ENCODE data around the gene TTC21A. TPM values are rescaled to one million over a fixed set of nuclear protein-coding genes. Genes with fewer than 3 reads are reported as not detected.
A peak's percentile ranks its signal among the peaks of the same experiment; 100 is the strongest.

TTC21A gene, protein sequence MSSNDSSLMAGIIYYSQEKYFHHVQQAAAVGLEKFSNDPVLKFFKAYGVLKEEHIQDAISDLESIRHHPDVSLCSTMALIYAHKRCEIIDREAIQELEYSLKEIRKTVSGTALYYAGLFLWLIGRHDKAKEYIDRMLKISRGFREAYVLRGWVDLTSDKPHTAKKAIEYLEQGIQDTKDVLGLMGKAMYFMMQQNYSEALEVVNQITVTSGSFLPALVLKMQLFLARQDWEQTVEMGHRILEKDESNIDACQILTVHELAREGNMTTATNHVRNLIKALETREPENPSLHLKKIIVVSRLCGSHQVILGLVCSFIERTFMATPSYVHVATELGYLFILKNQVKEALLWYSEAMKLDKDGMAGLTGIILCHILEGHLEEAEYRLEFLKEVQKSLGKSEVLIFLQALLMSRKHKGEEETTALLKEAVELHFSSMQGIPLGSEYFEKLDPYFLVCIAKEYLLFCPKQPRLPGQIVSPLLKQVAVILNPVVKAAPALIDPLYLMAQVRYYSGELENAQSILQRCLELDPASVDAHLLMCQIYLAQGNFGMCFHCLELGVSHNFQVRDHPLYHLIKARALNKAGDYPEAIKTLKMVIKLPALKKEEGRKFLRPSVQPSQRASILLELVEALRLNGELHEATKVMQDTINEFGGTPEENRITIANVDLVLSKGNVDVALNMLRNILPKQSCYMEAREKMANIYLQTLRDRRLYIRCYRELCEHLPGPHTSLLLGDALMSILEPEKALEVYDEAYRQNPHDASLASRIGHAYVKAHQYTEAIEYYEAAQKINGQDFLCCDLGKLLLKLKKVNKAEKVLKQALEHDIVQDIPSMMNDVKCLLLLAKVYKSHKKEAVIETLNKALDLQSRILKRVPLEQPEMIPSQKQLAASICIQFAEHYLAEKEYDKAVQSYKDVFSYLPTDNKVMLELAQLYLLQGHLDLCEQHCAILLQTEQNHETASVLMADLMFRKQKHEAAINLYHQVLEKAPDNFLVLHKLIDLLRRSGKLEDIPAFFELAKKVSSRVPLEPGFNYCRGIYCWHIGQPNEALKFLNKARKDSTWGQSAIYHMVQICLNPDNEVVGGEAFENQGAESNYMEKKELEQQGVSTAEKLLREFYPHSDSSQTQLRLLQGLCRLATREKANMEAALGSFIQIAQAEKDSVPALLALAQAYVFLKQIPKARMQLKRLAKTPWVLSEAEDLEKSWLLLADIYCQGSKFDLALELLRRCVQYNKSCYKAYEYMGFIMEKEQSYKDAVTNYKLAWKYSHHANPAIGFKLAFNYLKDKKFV (N-terminal part only)
- total RNA-seq (2021; ENCODE audit: unreplicated experiment) (5.6 TPM), Bru-seq, nascent RNA (percentile 40 among the genes with signal in this experiment), BruChase-seq, experiment 1, labeled RNA remaining after a 6-hour chase (percentile 38 among the genes with signal in this experiment), BruChase-seq, experiment 2, labeled RNA remaining after a 2-hour chase (percentile 45 among the genes with signal in this experiment)
- polyA plus RNA-seq (2012) = 2.1 TPM in 2 replicates
- long read RNA-seq, partial matches to known transcripts = 1 of 1 reads
- long read RNA-seq, other reads (novel, unspliced or antisense) = 0 of 1 reads

DNA sequence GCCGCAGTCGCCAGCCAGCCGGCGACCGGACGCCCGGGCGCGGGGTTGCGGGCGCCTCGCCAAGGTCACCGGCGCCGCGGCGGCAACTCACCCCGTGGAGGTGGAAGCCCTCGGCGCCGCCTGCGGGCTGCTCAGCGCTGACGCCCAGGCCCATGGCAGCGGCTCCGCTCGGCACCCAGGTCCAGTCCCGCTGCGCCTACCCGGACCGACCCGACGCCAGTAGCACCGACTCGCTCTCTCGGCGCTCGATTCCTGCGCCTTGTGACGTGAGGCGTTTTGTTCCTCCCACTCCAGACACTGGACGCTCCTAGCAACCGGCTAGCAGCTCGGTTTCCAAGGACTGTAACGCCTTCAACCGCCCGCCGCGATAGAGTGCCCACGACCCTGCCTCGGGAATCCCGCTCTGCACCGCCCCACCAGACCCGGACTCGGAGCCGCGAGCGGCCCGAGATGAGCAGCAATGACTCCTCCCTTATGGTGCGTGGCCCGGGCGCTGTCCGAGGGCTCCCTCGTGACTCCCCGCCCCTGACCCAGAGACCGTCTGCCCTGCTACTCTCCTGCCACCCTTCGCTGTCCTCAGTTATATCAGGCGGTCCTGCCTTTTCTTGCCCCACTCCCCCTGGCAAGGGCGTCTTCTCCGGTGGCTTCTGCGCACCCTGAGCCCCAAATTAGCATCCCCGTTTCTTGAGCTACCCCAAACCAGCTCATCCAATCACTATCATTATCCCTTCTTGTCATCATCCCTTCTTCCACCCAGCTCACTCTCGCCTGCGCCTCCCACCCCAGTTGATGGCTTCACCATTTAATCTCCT is at the start of gene TTC21A, which contains the start of gene GORASP1:
TTC21A (plus strand) TSS at position 293 of the 812 bp plus-strand sequence; CDS start at position 451, 158 bp downstream.
GORASP1 (minus strand) TSS at position 240 of the 812 bp plus-strand sequence; CDS start at position 154, 86 bp downstream.
- H3K4me3 ChIP-seq (replicated peaks in 1 of 2; ENCODE audit: low read depth in 1 of 2, low read length in 2 of 2) = peak within 1 kb of the TSS; percentile 87 to 96
- peak within 1 kb of the TSS; percentile 79 for H3K27ac ChIP-seq (ENCODE audit: low read depth, low read length)
- RAD21 ChIA-PET (ENCODE audit: low non-redundant PET in 1 of 2, low total read pairs in 2 of 2, uncharacterized antibody in 2 of 2, unreplicated experiment in 2 of 2) = interaction anchor here in 1 of 2 experiments (1.4 kb wide), 1 partner anchor 181 kb away, joined by 4 read pairs; no protein-coding TSS in a partner anchor
- TF ChIP-seq ZFX (IDR thresholded peaks at IDR 0.05) (peak; percentile 90), EZH2phosphoT487 (IDR thresholded peaks at IDR 0.05; ENCODE audit: borderline replicate concordance) (no peak), YY1 (IDR thresholded peaks at IDR 0.05; ENCODE audit: extremely low read depth, insufficient replicate concordance, low read depth, low read length) (no peak), FOSL1 (IDR thresholded peaks at IDR 0.05; ENCODE audit: low read depth) (no peak), CEBPB (IDR thresholded peaks at IDR 0.05; ENCODE audit: low read depth) (no peak), EZH2 (IDR thresholded peaks at IDR 0.05) (no peak), TCF7L2 (IDR thresholded peaks at IDR 0.05; ENCODE audit: borderline replicate concordance, extremely low read depth, insufficient read depth, insufficient read length) (no peak), POLR2AphosphoS5 (IDR thresholded peaks at IDR 0.05; ENCODE audit: low read depth, low read length) (peak; percentile 86), ZNF274 (IDR thresholded peaks at IDR 0.05; ENCODE audit: low read depth, low read length) (no peak), RAD21 (IDR thresholded peaks at IDR 0.05; ENCODE audit: low read depth) (no peak), CBX3 (IDR thresholded peaks at IDR 0.05; ENCODE audit: low read depth) (no peak)
- TF ChIP-seq, protein P1, sequence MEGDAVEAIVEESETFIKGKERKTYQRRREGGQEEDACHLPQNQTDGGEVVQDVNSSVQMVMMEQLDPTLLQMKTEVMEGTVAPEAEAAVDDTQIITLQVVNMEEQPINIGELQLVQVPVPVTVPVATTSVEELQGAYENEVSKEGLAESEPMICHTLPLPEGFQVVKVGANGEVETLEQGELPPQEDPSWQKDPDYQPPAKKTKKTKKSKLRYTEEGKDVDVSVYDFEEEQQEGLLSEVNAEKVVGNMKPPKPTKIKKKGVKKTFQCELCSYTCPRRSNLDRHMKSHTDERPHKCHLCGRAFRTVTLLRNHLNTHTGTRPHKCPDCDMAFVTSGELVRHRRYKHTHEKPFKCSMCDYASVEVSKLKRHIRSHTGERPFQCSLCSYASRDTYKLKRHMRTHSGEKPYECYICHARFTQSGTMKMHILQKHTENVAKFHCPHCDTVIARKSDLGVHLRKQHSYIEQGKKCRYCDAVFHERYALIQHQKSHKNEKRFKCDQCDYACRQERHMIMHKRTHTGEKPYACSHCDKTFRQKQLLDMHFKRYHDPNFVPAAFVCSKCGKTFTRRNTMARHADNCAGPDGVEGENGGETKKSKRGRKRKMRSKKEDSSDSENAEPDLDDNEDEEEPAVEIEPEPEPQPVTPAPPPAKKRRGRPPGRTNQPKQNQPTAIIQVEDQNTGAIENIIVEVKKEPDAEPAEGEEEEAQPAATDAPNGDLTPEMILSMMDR (IDR thresholded peaks at IDR 0.05 in 2 of 3, conservative IDR thresholded peaks at IDR 0.05 in 1 of 3; ENCODE audit: borderline replicate concordance in 1 of 3, insufficient read depth in 1 of 3, low read depth in 2 of 3, low read length in 2 of 3) = no peak
- TF ChIP-seq, protein P2, sequence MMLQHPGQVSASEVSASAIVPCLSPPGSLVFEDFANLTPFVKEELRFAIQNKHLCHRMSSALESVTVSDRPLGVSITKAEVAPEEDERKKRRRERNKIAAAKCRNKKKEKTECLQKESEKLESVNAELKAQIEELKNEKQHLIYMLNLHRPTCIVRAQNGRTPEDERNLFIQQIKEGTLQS (IDR thresholded peaks at IDR 0.05) = no peak
- TF ChIP-seq, protein P3, sequence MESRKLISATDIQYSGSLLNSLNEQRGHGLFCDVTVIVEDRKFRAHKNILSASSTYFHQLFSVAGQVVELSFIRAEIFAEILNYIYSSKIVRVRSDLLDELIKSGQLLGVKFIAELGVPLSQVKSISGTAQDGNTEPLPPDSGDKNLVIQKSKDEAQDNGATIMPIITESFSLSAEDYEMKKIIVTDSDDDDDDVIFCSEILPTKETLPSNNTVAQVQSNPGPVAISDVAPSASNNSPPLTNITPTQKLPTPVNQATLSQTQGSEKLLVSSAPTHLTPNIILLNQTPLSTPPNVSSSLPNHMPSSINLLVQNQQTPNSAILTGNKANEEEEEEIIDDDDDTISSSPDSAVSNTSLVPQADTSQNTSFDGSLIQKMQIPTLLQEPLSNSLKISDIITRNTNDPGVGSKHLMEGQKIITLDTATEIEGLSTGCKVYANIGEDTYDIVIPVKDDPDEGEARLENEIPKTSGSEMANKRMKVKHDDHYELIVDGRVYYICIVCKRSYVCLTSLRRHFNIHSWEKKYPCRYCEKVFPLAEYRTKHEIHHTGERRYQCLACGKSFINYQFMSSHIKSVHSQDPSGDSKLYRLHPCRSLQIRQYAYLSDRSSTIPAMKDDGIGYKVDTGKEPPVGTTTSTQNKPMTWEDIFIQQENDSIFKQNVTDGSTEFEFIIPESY (IDR thresholded peaks at IDR 0.05; ENCODE audit: extremely low read depth, insufficient replicate concordance, low read length) = peak; percentile 24

More for the DNA sequence above, at the start of gene TTC21A, which contains the start of gene GORASP1:
- peak within 1 kb of the TSS; percentile 77 for H2AFZ ChIP-seq (ENCODE audit: low read depth, low read length, poor library complexity, severe bottlenecking)
- H3K4me1 ChIP-seq (ENCODE audit: control insufficient read depth in 1 of 2, insufficient read depth in 2 of 2, low read length in 2 of 2) = peaks cover 16 to 23% of the 10 kb centered on the region in 2 experiments
- DNase-seq (ENCODE audit: low read depth, low spot score) = peak; percentile 65
- no TSS peak for BruUV-seq (replicated peaks)
- ChIA-PET POLR2A (interaction anchor here (1.1 kb wide), 1 partner anchor 70 kb away, joined by 7 read pairs; no protein-coding TSS in a partner anchor), CTCF (interaction anchor here (1.5 to 1.8 kb wide), 3 partner anchors 18 to 183 kb away, joined by 6 to 12 read pairs (median 7); no protein-coding TSS in a partner anchor)
- H3K27me3 ChIP-seq (ENCODE audit: insufficient read depth, low read length) = no peaks in the 10 kb centered on the region
- ATAC-seq = peak; percentile 84
- H3K9me2 ChIP-seq (ENCODE audit: insufficient read depth) = no peaks in the 10 kb centered on the region
- peak within 1 kb of the TSS; percentile 87 for H3K9ac ChIP-seq (ENCODE audit: low read length)
- H4K20me1 ChIP-seq (ENCODE audit: insufficient read depth) = no peaks in the 10 kb centered on the region
- peaks cover 19% of the 10 kb centered on the region; the same call in 1 of the 2 replicates for H3K79me2 ChIP-seq (ENCODE audit: insufficient read depth, low read length)
- peak within 1 kb of the TSS; percentile 92 for H3K4me2 ChIP-seq (ENCODE audit: low read length)
- no peaks in the 10 kb centered on the region for H3K36me3 ChIP-seq (ENCODE audit: control insufficient read depth in 1 of 2, insufficient read depth in 2 of 2, low read length in 2 of 2)
- intact Hi-C loops (cut with micrococcal nuclease) = no loop called here
- no peaks in the 10 kb centered on the region for H3K9me3 ChIP-seq (ENCODE audit: control insufficient read depth in 1 of 2, insufficient read depth in 1 of 2, low read depth in 1 of 2, low read length in 2 of 2)

Data from HCT116 (cell line).